Activated CD4-positive, alpha-beta memory T cell treated with anti-CD3 and anti-CD28 coated beads for 36 hours (primary cell): ENCODE results near the gene EMC8. TPM values are rescaled to one million over a fixed set of nuclear protein-coding genes. Genes with fewer than 3 reads are reported as not detected.

Experiments used
- CTCF ChIA-PET: fragments of 350-600 bp; sonication (Branson Sonifier 250); formaldehyde crosslinking; loops from one replicate; lab custom pipeline; 2021; ENCODE audit warnings: antibody characterized with exemption, inconsistent platforms; lab: Charles Lee
- POLR2A ChIA-PET: fragments of 350-600 bp; sonication (Branson Sonifier 250); formaldehyde crosslinking; loops from one replicate; lab custom pipeline; 2021; ENCODE audit warnings: antibody characterized with exemption; lab: Charles Lee
- DNase-seq: peaks from one replicate; pipeline ENCODE4 v3.0.0-alpha.2; 2020
- H3K27ac Mint-ChIP-seq: one replicate; pipeline ENCODE4 v1.8.0; 2021; ENCODE audit warnings: mixed read lengths
- H3K27me3 Mint-ChIP-seq: one replicate; pipeline ENCODE4 v1.8.0; 2021; ENCODE audit warnings: mixed read lengths
- H3K36me3 Mint-ChIP-seq: one replicate; pipeline ENCODE4 v1.8.0; 2021; ENCODE audit warnings: mixed read lengths
- H3K4me1 Mint-ChIP-seq: one replicate; pipeline ENCODE4 v1.8.0; 2021; ENCODE audit warnings: low read depth, mixed read lengths
- H3K4me3 Mint-ChIP-seq: one replicate; pipeline ENCODE4 v1.8.0; 2021; ENCODE audit warnings: mild to moderate bottlenecking, mixed read lengths
- H3K9me3 Mint-ChIP-seq: one replicate; pipeline ENCODE4 v1.8.0; 2021; ENCODE audit warnings: mixed read lengths
- intact Hi-C: fragments of 100-400 bp; cut with micrococcal nuclease; formaldehyde crosslinking; loops from one replicate; pipeline ENCODE4 v1.15.1; 2023
- total RNA-seq, 2 experiments: library from RNA; stranded (reverse); gene quantifications; one replicate each; pipeline ENCODE4 v1.2.3, GENCODE V29; 2021

The EMC8 gene
- total RNA-seq, 2 experiments from 2014 or later, result 27.5 to 27.9 TPM

DNA sequence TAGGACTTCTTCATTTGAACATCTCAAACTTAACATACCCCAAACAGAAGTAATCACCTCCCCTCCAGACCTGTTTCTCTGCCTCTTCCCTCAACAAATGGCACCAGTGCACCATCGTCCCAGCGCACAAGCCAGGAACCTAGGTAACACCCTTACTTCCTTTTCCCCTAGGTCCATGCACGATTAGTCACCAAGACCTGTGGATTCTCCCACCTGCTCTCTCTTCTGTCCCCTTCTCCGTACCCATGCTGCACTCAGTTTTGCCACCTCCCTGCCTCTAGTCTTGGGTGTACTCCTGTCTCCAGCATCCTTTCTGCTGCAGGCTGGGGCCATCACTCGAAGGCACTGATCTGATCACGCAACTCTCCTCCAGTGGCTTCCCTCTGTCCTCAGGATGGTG, 3.2 kb downstream of the EMC8 start:
- no peaks in the 10 kb centered on the region for H3K9me3 Mint-ChIP-seq
- ChIA-PET POLR2A (no interaction called here), CTCF (no interaction called here)
- DNase-seq, result no peak
- no peak overlapping the region for H3K4me3 Mint-ChIP-seq
- H3K4me1 Mint-ChIP-seq, result peaks cover 54% of the 10 kb centered on the region
- intact Hi-C loops, result no loop called here
- H3K27ac Mint-ChIP-seq, result no peak overlapping the region
- no peaks in the 10 kb centered on the region for H3K27me3 Mint-ChIP-seq
- peaks cover 38% of the 10 kb centered on the region for H3K36me3 Mint-ChIP-seq

DNA sequence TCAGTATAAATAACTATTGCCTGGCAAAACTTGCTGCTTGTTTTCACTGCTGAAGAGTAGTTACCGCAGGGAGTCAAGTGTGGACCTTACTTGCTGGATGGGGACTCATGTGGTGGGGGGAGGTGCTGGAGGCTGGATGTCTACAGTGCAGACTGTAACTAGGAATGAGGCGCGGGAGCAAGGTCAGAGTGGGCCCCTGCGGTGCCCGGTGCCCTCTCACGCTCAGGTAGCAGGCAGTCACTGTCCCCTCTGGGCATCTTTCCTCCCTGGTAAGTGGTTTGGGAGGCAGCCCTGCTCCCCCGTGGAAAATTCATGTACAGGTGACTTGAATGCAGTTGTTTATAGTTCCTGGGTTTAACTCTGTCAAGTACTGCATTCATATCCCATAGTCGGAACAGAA, 4.6 kb downstream of the EMC8 start:
- Mint-ChIP-seq H3K4me3 (no peak overlapping the region), H3K4me1 (peaks cover 49% of the 10 kb centered on the region), H3K27ac (no peak overlapping the region), H3K27me3 (no peaks in the 10 kb centered on the region), H3K9me3 (no peaks in the 10 kb centered on the region), H3K36me3 (peaks cover 37% of the 10 kb centered on the region)
- DNase-seq, result no peak
- intact Hi-C loops, result no loop called here
- CTCF ChIA-PET, result no interaction called here
- POLR2A ChIA-PET, result no interaction called here

DNA sequence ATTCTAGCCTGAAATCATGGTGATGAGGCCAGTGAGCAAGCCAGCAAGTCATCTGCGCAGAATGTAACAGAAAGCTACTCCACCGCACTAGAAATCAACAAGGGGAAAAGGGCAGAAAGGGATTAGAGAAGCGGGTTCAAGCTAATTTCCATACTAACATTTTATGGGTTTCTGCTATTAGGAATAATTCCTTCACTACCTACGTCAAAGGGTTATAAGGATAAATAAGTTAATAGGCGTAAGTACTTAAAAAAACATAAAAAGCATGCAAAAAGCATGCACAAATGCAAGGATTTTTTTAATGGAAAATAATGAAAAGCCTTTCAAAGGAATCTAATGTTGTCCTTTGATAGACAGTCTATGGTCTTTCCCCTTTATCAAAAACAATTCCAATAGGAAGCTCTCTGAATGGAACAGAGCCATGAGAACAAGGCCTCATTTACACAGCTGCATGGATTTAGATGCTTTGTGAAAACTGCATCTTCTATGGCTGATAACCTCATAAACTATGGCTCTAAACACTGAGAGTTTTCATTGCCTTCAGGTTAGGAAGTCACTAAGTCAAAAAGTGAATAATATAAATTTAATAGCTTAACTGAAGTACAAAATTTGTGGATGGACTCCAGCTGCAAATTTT, 5.6 kb downstream of the EMC8 start:
- ChIA-PET POLR2A (no interaction called here), CTCF (interaction anchor here (0.8 kb wide), 1 partner anchor 26 kb away, joined by 3 read pairs; no protein-coding TSS in a partner anchor)
- no peak overlapping the region for H3K4me3 Mint-ChIP-seq
- H3K9me3 Mint-ChIP-seq, result no peaks in the 10 kb centered on the region
- DNase-seq, result no peak
- peaks cover 50% of the 10 kb centered on the region for H3K4me1 Mint-ChIP-seq
- intact Hi-C loops, result no loop called here
- H3K27ac Mint-ChIP-seq, result no peak overlapping the region
- no peaks in the 10 kb centered on the region for H3K27me3 Mint-ChIP-seq
- H3K36me3 Mint-ChIP-seq, result peaks cover 41% of the 10 kb centered on the region

GRCh38 chr16:85789773-85790172, 9.6 kb downstream of the EMC8 start:
- Mint-ChIP-seq H3K36me3 (peaks cover 41% of the 10 kb centered on the region), H3K27ac (no peak overlapping the region), H3K9me3 (no peaks in the 10 kb centered on the region), H3K4me1 (peaks cover 21% of the 10 kb centered on the region), H3K4me3 (no peak overlapping the region), H3K27me3 (no peaks in the 10 kb centered on the region)
- ChIA-PET POLR2A (no interaction called here), CTCF (interaction anchor here (1.6 kb wide), 1 partner anchor 72 kb away, joined by 5 read pairs; no protein-coding TSS in a partner anchor)
- intact Hi-C loops, result no loop called here
- DNase-seq, result no peak

GRCh38 chr16:85788819-85789218, 10.5 kb downstream of the EMC8 start:
- DNase-seq, result no peak
- Mint-ChIP-seq H3K27me3 (no peaks in the 10 kb centered on the region), H3K4me3 (no peak overlapping the region), H3K4me1 (peaks cover 18% of the 10 kb centered on the region), H3K27ac (no peak overlapping the region), H3K36me3 (peaks cover 40% of the 10 kb centered on the region), H3K9me3 (no peaks in the 10 kb centered on the region)
- intact Hi-C loops, result no loop called here
- ChIA-PET POLR2A (no interaction called here), CTCF (interaction anchor here (1.6 kb wide), 1 partner anchor 71 kb away, joined by 5 read pairs; no protein-coding TSS in a partner anchor)

DNA sequence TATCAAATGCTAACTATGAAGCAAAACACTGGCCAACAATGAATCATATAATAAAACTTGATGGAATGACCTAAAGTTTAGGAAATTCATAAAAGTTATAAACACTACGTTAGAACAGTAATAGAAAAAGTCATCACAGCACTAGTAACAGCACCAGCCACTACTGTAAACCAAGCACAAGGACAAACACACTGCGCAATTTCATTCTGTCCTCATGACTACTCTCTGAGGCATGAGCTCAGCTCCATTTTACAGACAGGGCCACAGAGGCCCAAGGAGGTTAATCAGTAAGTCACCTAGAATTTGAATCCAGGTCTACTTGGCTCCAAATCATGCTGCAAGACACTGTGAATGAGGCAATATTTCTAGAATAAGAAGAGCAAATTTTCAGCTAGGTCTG, 13.4 kb downstream of the EMC8 start:
- Mint-ChIP-seq H3K4me3 (no peak overlapping the region), H3K27me3 (no peaks in the 10 kb centered on the region), H3K27ac (no peak overlapping the region), H3K36me3 (peaks cover 24% of the 10 kb centered on the region), H3K4me1 (peaks cover 8% of the 10 kb centered on the region), H3K9me3 (no peaks in the 10 kb centered on the region)
- DNase-seq, result no peak
- intact Hi-C loops, result no loop called here
- POLR2A ChIA-PET, result no interaction called here
- CTCF ChIA-PET, result no interaction called here

- POLR2A ChIA-PET, result no interaction called here
Measured at GRCh38 chr16:85784813-85785212, 14.5 kb downstream of the EMC8 start.

DNA sequence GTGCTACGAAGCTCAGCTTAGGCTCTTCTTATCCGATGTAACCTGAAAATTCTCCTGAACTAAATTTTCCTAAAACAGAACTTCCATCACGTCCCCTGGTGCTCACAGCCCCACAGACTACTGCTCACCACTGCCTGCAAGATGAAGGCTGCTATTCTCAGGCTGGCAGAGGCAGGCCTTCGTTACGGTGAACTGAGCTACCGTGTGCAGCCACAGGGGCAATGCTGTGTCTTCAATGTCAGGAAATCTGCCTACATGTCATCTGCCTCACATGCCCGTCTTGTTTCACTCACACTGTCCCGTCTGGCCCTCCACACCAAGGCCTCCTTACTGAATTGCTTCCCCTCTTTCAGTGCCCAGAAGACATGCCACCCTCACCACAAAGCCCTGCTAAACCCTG, 15.9 kb downstream of the EMC8 start:
- intact Hi-C loops, result no loop called here
- peaks cover 36% of the 10 kb centered on the region for H3K36me3 Mint-ChIP-seq
- H3K27me3 Mint-ChIP-seq, result no peaks in the 10 kb centered on the region
- no peaks in the 10 kb centered on the region for H3K9me3 Mint-ChIP-seq
- CTCF ChIA-PET, result no interaction called here
- POLR2A ChIA-PET, result no interaction called here
- no peak for DNase-seq
- H3K4me1 Mint-ChIP-seq, result peaks cover 3% of the 10 kb centered on the region
- H3K27ac Mint-ChIP-seq, result no peak overlapping the region
- no peak overlapping the region for H3K4me3 Mint-ChIP-seq

More at GRCh38 chr16:85784813-85785212, 14.5 kb downstream of the EMC8 start:
- H3K36me3 Mint-ChIP-seq, result peaks cover 35% of the 10 kb centered on the region
- H3K27ac Mint-ChIP-seq, result no peak overlapping the region
- intact Hi-C loops, result no loop called here
- DNase-seq, result no peak
- H3K27me3 Mint-ChIP-seq, result no peaks in the 10 kb centered on the region
- H3K9me3 Mint-ChIP-seq, result no peaks in the 10 kb centered on the region
- H3K4me3 Mint-ChIP-seq, result no peak overlapping the region
- H3K4me1 Mint-ChIP-seq, result peaks cover 3% of the 10 kb centered on the region
- CTCF ChIA-PET, result no interaction called here

DNA sequence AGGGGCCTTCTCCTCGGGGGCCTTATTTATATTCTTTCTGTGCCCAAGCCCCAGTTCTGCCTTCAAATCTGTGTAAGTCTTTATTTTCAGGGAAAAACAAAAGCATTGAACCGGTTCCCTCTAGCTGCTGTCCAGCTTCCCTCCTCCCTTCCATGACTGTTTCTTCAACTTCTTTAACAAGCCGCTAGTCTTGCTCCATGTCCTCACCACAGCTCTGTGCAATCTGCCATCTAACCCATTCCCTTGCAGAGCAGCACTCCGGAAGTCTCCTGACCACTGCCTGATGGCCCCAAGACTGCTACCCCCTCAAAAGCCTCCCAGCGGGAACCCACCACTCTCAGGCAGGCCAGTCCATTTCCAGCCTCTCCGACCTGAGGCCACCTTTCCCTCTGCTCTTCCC, 16.9 kb downstream of the EMC8 start:
- intact Hi-C loops, result no loop called here
- H3K4me1 Mint-ChIP-seq, result peaks cover 3% of the 10 kb centered on the region
- no peaks in the 10 kb centered on the region for H3K27me3 Mint-ChIP-seq
- peaks cover 39% of the 10 kb centered on the region for H3K36me3 Mint-ChIP-seq
- ChIA-PET POLR2A (no interaction called here), CTCF (no interaction called here)
- H3K9me3 Mint-ChIP-seq, result no peaks in the 10 kb centered on the region
- DNase-seq, result no peak
- H3K27ac Mint-ChIP-seq, result no peak overlapping the region
- no peak overlapping the region for H3K4me3 Mint-ChIP-seq

GRCh38 chr16:85781695-85782370, 17.5 kb downstream of the EMC8 start:
- Mint-ChIP-seq H3K36me3 (peaks cover 37% of the 10 kb centered on the region), H3K4me3 (no peak overlapping the region), H3K9me3 (no peaks in the 10 kb centered on the region), H3K27me3 (no peaks in the 10 kb centered on the region), H3K27ac (no peak overlapping the region), H3K4me1 (peaks cover 3% of the 10 kb centered on the region)
- DNase-seq, result no peak
- intact Hi-C loops, result no loop called here
- CTCF ChIA-PET, result no interaction called here
- POLR2A ChIA-PET, result no interaction called here

GRCh38 chr16:85781156-85781555, 18.2 kb downstream of the EMC8 start:
- H3K4me1 Mint-ChIP-seq, result peaks cover 3% of the 10 kb centered on the region
- POLR2A ChIA-PET, result no interaction called here
- H3K9me3 Mint-ChIP-seq, result no peaks in the 10 kb centered on the region
- no peak overlapping the region for H3K4me3 Mint-ChIP-seq
- CTCF ChIA-PET, result no interaction called here
- no peaks in the 10 kb centered on the region for H3K27me3 Mint-ChIP-seq
- DNase-seq, result no peak
- no peak overlapping the region for H3K27ac Mint-ChIP-seq
- intact Hi-C loops, result no loop called here
- peaks cover 40% of the 10 kb centered on the region for H3K36me3 Mint-ChIP-seq

- intact Hi-C loops, result no loop called here
- DNase-seq, result no peak
- Mint-ChIP-seq H3K9me3 (no peaks in the 10 kb centered on the region), H3K27ac (no peak overlapping the region), H3K4me1 (peaks cover 3% of the 10 kb centered on the region), H3K27me3 (no peaks in the 10 kb centered on the region), H3K36me3 (peaks cover 35% of the 10 kb centered on the region), H3K4me3 (no peak overlapping the region)
- CTCF ChIA-PET, result no interaction called here
- POLR2A ChIA-PET, result no interaction called here
Measured at GRCh38 chr16:85780281-85780680, 19.1 kb downstream of the EMC8 start.

GRCh38 chr16:85778873-85779272, 20.5 kb downstream of the EMC8 start:
- Mint-ChIP-seq H3K9me3 (no peaks in the 10 kb centered on the region), H3K27me3 (no peaks in the 10 kb centered on the region), H3K27ac (no peak overlapping the region), H3K36me3 (peaks cover 35% of the 10 kb centered on the region), H3K4me1 (peaks cover 3% of the 10 kb centered on the region), H3K4me3 (no peak overlapping the region)
- intact Hi-C loops, result no loop called here
- ChIA-PET POLR2A (no interaction called here), CTCF (interaction anchor here (0.8 kb wide), 1 partner anchor 163 kb away, joined by 3 read pairs; no protein-coding TSS in a partner anchor)
- DNase-seq, result peak; percentile 61
